GM12878 (cell line): Measurements from ENCODE around the gene POR. TPM values are rescaled to one million over a fixed set of nuclear protein-coding genes. Genes with fewer than 3 reads are reported as not detected.

Experiments
- ATF7 ChIP-seq: fragments of 450-650 bp; IDR thresholded peaks from 2 replicates; pipeline ENCODE4 v1.6.1; 2016; ENCODE audit warnings: low read depth, mild to moderate bottlenecking
- CBX5 ChIP-seq: sonication (generic); IDR thresholded peaks from 2 replicates; pipeline ENCODE4 v1.6.1; 2016; ENCODE audit warnings: low read depth, moderate library complexity, mild to moderate bottlenecking, inconsistent platforms
- CEBPZ ChIP-seq: fragments of 150-350 bp; IDR thresholded peaks from 2 replicates; pipeline ENCODE4 v1.6.1; 2016; ENCODE audit warnings: low read depth, low read length
- JUNB ChIP-seq: IDR thresholded peaks from 2 replicates; pipeline ENCODE4 v1.6.1; 2016; ENCODE audit warnings: antibody characterized with exemption, mild to moderate bottlenecking
- MEF2A ChIP-seq: IDR thresholded peaks from 2 replicates; pipeline ENCODE4 v1.6.1; 2011; ENCODE audit warnings: low read depth, mild to moderate bottlenecking, low read length, moderate library complexity; ENCODE audit not compliant: insufficient read depth
- NBN ChIP-seq: fragments of 450-650 bp; IDR thresholded peaks from 2 replicates; pipeline ENCODE4 v1.6.1; 2016
- NR2C2 ChIP-seq: IDR thresholded peaks from 2 replicates; pipeline ENCODE4 v1.6.1; 2011; ENCODE audit warnings: borderline replicate concordance, low read depth; ENCODE audit not compliant: control insufficient read depth, insufficient read length
- POLR2AphosphoS2 ChIP-seq: IDR thresholded peaks from 2 replicates; pipeline ENCODE4 v1.6.1; 2011; ENCODE audit warnings: low read depth, mild to moderate bottlenecking, low read length, improper control_type of control experiment, moderate library complexity
- RAD21 ChIP-seq: IDR thresholded peaks from 2 replicates; pipeline ENCODE4 v1.6.1; 2011; ENCODE audit warnings: mild to moderate bottlenecking, low read depth, low read length, moderate library complexity; ENCODE audit not compliant: insufficient read depth
- RELB ChIP-seq: fragments of 450-650 bp; IDR thresholded peaks from 2 replicates; pipeline ENCODE4 v1.6.1; 2017; ENCODE audit warnings: low read depth, mild to moderate bottlenecking, moderate library complexity
- SIN3A ChIP-seq: IDR thresholded peaks from 2 replicates; pipeline ENCODE4 v1.6.1; 2012; ENCODE audit warnings: low read depth, low read length, improper control_type of control experiment
- SREBF2 ChIP-seq: IDR thresholded peaks from 2 replicates; pipeline ENCODE4 v1.6.1; 2012; ENCODE audit warnings: mild to moderate bottlenecking, low read length
- SUPT20H ChIP-seq: IDR thresholded peaks from 2 replicates; pipeline ENCODE4 v1.6.1; 2011; ENCODE audit warnings: low read depth, mild to moderate bottlenecking, low read length, moderate library complexity, borderline replicate concordance; ENCODE audit not compliant: control insufficient read depth
- TAF1 ChIP-seq: IDR thresholded peaks from 2 replicates; pipeline ENCODE4 v1.6.1; 2011; ENCODE audit warnings: mild to moderate bottlenecking, low read depth, low read length, borderline replicate concordance
- TARDBP ChIP-seq: IDR thresholded peaks from 2 replicates; pipeline ENCODE4 v1.6.1; 2016; ENCODE audit warnings: borderline replicate concordance
- WRNIP1 ChIP-seq: IDR thresholded peaks from 2 replicates; pipeline ENCODE4 v1.6.1; 2011; ENCODE audit warnings: low read depth, low read length, improper control_type of control experiment, borderline replicate concordance
- ZNF384 ChIP-seq: IDR thresholded peaks from 2 replicates; pipeline ENCODE4 v1.6.1; 2012; ENCODE audit warnings: low read depth, mild to moderate bottlenecking, low read length, improper control_type of control experiment, borderline replicate concordance
- polyA plus RNA-seq, 11 experiments: library from polyadenylated mRNA; depleted of rRNA in 4 of 11; unstranded in 6 of 11; stranded (reverse) in 5 of 11; fragments of >200 nt; fragmentation: Nextera tagmentation in 4 of 11; fragmentation: Illumina TruSeq in 1 of 11; extraction: Ambion mirVana in 4 of 11; extraction: Trizol in 1 of 11; gene quantifications; 1 replicate in 1 of 11; 2 replicates in 10 of 11; pipeline versions ENCODE4 v1.2.1 to v1.2.3, GENCODE V29; 2011 to 2016; ENCODE audit warnings: inconsistent platforms in 2 of 11, missing spikeins in 2 of 11, low read depth in 1 of 11
- total RNA-seq, 4 experiments: library from RNA; depleted of rRNA in 3 of 4; stranded (reverse); fragments of >200 nt in 3 of 4; fragmentation: Illumina TruSeq in 1 of 4; extraction: Trizol in 1 of 4; gene quantifications; 2 replicates each; pipeline versions ENCODE4 v1.2.1 to v1.2.3, GENCODE V29; 2013 to 2021
- TF ChIP-seq, protein P1 (sequence below): fragments of 450-650 bp; IDR thresholded peaks from 2 replicates; pipeline ENCODE4 v1.6.1; 2017; ENCODE audit warnings: borderline replicate concordance

The POR gene
- total and polyA plus RNA-seq, 10 of the 15 experiments (the other 5 are each of a cell fraction or from before 2014, with no cell fraction given), result 2.2 to 75.8 (median 35.9) TPM

GRCh38 chr7:75914655-75915415 lies at the start of gene POR (continued):
- TF ChIP-seq RELB (peak; percentile 55), JUNB (no peak), MEF2A (no peak), NBN (0 out of 2 replicates have a peak, but pooled peaks have one; percentile 37), SREBF2 (peak; percentile 51; the same call in 1 of the 2 replicates), SUPT20H (no peak), WRNIP1 (no peak), RAD21 (0 out of 2 replicates have a peak, but pooled peaks have one; percentile 3), TARDBP (peak; percentile 31; the same call in 1 of the 2 replicates), CBX5 (no peak; the same call in 1 of the 2 replicates), POLR2AphosphoS2 (peak; percentile 81), NR2C2 (no peak), CEBPZ (no peak), TAF1 (peak; percentile 98), ATF7 (peak; percentile 95), ZNF384 (no peak), SIN3A (peak; percentile 69; the same call in 1 of the 2 replicates)
- TF ChIP-seq, protein P1, sequence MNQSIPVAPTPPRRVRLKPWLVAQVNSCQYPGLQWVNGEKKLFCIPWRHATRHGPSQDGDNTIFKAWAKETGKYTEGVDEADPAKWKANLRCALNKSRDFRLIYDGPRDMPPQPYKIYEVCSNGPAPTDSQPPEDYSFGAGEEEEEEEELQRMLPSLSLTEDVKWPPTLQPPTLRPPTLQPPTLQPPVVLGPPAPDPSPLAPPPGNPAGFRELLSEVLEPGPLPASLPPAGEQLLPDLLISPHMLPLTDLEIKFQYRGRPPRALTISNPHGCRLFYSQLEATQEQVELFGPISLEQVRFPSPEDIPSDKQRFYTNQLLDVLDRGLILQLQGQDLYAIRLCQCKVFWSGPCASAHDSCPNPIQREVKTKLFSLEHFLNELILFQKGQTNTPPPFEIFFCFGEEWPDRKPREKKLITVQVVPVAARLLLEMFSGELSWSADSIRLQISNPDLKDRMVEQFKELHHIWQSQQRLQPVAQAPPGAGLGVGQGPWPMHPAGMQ, result no peak
